ENCODE data around the gene AIP.
"Not testable (repeated sequence)": the region's sequence is repeated elsewhere in the genome, so short reads cannot be mapped to it uniquely, and the experiment has no call there.

Gene AIP

DNA sequence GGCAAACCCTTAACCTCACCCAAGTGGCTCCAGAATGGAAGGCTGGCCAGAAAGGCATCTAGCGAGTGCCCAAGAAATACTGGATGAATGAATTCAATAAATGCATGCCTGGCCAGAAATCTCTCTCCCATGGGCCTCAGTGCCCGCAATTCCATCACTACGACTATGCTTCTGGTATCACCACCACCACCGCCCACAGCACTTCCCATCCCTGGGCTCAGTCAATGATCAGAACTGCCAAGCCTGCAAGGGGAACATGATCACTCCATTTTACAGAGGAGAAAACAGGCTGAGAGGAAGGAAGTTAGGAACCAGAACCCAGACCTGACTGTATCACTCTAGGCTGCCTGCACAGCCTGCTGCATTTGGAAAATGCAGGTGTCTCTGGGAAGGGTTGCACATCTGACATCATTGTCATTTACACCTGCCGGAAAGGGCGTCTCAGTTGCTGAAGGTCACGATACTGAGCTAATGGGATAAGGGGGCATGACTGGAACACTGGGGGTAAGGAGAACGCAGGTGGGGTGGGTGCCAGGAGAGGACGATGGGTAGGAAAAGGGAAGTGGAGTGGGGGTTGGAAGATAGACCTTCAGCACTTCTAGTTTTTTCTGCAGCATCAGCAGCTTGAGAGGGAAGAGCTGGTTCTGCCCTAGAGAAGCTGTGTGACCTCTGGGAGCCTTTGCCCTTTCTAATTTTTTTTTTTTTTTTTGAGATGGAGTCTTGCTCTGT lies 33.5 kb upstream of the AIP start:
- DNase-seq, result no peak

DNA sequence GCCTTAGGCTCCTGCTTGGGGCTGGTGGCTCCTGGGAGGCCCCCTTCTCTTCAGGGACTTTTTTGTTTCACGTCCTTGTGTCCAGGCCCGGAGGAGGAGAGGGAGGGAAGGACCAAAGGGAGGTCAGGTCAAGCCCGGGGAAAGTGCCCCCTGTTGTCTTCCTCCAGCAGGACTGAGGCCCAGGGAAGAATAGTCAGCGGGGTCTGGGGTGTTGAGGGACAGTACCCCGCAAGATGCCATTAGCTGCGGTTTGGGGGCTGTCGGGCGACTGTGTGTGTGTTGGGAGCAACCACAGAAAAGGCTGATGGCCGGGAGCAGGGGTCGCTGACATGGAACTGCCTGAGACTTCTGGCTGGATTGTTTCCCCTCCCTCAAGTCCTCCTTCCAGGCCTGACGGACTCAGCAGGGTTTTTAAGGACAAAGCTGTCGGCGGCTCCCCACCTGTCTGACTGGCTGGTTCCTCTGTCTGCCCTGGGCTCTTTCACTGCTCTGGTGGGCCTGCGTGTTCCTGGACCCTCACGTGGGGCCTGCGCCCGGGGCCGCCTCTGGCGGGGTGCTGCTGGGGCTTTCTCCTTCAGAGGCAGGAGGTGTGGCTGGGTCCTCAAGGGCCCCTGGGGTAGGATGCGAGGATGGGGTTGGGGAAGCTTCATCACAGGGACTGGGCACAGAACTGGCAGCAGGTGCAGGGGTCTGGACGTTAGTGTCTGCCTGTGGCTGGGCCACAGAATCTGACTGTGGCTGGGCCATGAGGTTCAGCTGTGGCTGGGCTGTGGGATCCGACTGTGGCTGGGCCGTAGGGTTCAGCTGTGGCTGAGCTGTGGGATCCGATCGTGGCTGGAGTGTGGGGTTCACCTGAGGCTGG lies 31.8 kb upstream of the AIP start:
- DNase-seq, result no peak

DNA sequence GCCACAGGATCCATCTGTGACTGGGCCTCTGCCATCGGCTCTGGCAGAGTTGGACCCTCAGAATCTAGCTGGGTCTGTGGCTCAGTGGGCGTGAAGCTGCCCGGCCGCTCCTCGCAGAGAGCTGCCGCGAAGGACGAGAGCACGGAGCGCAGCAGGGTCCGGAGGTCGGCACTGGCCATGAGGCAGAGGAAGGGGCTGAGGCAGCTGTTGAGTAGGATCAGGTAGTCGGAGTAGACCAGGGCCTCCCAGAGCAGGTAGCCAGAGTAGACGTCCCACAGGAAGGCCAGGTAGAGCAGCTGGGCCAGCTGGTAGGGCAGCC lies 31.2 kb upstream of the AIP start:
- DNase-seq, result no peak

DNA sequence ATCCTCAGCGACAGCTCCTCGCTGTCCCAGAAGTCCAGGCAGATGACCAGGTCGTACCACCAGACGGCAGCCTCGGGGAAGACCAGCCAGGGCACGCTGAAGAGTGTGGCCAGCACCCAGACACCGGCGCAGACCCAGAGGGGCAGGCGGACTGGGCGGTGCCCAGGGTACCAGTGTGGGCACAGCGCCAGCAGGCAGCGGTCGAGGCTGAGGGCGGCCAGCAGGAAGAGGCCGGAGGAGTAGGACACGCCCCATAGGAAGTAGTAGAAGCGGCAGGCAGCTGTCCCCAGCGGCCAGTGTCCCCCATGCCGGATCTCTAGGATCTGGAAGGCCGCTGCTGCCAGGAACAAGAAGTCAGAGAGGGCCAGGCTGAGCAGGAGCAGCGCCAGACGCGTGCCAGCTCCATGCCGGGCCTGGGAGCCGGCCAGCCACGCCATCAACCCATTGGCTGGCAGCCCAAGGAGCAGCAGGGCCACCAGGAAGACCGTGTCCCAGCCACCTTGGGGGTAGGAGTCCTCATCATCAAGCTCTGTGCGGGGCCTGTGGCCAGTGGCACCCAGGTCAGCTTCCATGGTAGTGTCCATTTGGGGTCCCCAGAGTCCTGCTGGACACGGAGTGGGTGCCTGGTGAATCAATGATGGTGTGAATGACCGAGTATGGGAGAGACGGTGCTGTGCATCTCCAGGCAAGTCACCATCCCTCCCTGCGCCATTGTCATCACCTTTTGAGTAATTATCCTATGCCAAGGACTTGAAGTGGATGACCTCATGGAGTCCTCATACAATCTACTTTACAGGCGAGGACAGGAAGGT lies 30.5 kb upstream of the AIP start, which contains the start of gene GPR152:
Gene GPR152, minus strand, starts transcription at position 589 of the 812 bp plus-strand sequence. Its CDS starts 5 bp downstream, at position 584.
- no peak for DNase-seq

DNA sequence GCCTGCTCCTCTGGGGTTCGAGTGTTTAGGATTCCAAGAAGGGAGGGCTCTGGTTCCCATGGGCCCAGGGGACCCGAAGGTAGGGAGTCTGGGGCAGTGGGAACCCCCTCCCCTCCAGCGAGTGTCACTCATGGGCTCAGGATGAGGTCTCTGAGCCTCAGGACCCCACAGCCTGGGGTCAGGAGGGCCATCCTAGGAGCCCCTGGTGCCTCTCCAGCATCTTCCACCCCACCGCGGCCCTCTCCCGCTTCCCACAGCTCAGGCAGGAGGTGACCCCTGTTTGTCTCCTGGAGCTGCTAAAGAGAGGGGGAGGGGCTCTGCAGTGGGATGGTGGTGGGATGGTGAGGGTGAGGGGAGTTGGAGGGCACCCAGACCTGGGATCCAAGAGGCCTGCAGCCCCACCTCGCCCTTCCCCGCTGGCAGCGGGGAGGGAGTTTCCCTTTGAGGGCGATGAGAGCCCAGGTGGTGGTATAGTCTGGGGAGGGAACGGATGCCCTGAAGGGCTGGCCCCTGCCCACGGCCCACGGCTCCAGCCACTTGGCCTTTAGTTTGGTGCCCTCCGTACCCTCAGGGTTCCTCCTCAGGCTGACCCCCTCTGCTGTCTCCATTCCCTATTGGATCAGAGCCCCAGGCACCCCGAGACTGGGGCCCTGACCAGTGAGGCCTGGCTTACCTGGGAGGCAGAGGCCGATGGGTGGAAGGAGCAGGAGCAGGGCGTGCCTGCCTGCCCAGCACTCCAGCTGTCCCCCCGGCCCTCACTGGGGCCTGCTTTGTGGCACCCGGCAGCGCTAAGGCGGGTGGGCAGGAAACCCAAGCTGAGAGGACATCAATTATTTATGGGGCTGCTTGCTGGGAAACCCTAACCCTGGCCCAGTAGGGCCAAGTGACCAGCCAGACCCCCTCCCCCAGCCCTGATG lies 28.8 kb upstream of the AIP start:
- no peak for DNase-seq

DNA sequence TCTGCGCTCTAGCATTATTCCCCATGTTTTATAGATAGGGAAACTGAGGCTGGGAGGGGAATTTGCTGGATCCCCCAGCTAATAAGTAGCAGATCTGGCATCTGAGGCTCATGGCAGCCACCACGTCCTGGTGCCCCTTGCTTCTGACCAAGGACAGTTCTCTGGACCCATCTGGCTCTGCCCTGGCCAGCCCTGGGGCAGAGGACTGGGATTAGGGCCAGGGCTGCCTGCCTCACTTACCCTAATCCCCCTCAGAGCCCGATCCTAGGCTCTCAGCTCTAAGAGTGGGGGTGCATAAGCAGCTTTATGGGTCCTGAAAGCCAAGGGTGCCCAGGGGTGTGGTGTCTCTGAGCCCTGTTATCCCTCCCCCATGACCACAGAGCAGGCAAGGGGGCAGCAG lies 27.8 kb upstream of the AIP start, which contains the start of gene CABP4:
Gene CABP4, plus strand, starts transcription at position 301 of the 400 bp plus-strand sequence. Its CDS starts 70 bp downstream, at position 371.
- DNase-seq, result no peak

DNA sequence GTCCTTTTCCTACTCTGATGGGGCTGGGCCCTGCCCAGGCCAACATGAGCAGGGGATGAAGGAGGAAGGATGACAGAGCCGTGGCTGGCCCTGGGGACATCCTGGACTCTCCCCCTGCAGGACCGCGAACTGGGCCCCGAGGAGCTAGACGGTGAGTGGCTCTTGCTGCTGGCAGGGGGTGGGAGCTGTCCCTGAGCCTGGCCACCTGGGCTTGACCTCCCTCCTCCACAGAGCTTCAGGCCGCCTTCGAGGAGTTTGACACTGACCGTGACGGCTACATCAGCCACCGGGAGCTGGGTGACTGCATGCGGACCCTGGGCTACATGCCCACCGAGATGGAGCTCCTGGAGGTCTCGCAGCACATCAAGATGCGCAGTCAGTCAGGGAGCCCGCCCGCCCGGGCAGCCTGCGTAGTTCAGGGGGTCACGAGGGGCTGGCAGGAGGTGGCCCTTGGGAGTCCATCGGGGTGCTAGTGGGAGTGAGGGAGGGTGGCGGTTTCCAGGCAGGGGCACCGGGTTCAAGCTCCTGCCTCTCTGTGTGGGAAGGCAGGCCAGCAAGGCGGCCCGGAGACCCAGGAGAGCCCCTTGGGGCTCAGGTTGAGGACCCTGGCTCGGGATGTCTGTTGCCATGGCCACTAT lies 26.6 kb upstream of the AIP start:
- no peak for DNase-seq

DNA sequence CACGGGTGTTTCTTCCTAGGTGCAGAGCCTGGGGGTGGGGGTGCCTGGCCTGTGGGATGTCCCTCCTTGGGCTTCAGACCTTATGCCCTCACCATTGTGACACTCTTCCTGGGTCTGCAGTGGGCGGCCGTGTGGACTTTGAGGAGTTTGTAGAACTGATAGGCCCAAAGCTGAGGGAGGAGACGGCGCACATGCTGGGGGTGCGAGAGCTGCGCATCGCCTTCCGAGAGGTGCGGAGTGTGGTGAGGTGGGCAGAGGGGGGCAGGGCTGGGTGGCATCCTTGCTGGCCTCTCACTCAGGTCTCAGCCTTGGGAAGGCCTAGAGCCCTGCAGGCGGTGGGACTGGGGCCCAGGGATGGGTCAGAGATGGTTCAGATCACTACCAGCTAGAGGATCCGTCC lies 25.4 kb upstream of the AIP start:
- DNase-seq, result no peak

DNA sequence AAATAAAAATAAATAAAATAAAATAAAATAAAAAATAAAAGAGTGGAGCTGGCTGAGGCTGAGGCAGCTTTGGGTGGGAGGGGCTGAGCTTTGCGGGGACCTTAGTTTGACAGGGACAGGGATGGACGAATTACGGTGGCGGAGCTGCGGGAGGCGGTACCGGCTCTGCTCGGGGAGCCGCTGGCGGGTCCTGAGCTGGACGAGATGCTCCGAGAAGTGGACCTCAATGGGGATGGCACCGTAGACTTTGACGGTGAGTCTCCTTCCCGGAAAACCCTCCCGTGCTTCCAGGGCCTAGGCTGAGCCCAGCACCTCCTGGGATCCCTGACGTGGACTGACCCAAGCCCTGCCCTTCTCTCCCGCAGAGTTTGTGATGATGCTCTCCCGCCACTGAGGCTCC lies 24.6 kb upstream of the AIP start:
- DNase-seq, result no peak

DNA sequence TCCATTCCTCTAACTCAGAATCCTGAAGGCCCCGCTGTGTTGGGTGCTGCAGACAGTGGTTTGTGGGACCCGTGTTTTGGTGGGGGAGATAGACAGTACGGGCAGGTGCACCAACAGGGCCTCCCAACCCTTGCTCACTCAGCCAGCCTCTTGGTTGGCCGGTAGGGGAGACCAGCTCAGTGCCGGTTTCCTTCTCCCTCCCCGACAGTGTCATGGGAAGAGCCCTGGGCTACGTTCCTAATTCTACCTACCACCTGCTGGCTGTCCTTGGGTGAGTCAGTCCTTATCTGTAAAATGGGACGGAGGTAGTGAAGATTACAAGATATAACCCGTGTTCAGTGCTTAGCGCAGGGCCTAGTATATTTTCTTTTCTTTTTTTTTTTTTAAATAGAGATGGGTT lies 19.6 kb upstream of the AIP start:
- DNase-seq, result no peak

DNA sequence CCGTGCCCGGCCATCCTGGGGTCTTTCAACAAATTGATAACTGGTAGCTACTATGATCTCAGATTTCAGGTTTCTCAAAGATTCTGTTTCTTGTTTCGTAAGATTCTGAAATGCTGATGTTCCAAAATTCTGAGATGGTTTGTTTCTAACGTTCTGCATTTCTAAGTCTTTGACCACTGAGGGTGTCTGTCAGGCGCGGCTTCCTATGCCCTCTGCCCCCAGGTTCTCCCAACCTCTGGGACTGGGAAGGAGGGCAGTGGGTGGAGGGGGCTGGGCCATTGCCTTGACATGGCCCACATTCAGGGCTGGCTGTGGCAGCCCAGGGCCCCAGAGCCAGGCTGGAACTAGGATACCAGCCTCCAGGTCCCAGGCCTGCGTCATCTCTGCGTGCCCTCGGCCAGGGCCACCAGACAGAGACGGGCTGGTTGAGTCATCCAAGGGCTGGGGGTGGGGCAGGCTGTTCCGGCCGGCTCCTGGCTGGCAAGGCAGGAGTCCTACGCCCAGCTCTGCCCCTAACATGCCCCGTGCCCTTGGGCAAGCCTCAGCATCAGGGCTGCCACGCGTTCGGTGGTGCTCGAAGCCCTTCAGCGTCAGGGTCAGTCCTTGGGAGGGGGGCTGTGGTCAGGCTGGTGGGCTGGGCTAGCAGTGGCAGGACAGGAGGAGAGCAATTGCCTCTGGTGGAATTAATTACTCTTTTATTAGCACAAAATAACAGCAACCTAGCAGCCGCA lies 19.0 kb upstream of the AIP start:
- no peak for DNase-seq

DNA sequence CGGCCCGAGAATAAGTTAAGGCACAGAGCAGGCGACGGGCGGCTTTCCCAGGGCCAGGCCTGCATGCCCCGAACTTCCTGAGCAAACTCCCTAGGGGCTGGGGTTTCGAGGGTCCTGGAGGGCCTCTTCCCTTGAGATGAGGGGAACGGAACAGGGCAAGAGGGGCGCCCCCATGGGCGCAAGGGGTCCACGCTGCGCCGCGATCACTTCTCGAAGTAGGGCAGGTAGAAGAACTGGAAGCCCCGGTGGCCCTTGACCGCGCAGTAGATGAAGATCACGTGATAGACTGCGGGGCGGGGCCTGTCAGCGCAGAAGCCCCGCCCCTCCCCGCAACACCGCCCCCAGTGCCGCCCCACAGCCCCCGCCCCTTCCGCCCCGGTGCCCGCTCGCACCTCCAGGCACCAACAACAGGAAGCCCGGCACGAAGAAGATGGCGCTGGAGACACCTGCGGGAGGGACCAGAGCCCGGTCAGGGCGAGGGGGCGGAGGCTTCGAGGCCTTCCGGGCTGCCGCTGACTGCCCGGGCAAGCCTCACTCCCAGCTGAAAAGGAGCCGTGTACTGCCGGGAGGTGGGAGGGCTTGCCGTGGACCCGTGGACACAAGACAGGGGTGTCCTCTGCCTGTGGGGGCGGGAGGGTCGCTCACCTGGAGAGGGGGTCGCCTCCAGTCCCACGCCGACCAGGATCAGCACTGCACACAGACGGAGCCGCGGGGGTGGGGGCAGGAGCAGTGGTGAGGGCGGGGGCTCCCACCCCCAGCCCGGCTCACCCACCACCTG lies 18.2 kb upstream of the AIP start:
- peak; percentile 76 for DNase-seq

DNA sequence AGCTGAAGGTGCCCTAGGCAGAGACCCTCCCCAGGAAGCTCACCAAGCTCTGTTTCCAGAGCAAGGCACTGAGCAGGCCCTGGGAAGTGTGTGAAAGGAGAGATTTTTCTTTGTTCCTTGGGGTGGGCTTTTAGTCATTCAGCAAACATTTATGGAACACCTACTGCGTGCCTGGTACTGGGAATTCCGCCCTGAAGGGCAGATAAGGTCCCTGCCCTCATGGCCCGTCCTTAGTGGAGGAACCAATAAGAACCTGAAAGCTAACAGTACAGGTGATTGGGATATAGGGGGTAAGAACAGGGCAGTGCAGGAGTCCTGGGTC lies 17.7 kb upstream of the AIP start:
- DNase-seq, result no peak

DNA sequence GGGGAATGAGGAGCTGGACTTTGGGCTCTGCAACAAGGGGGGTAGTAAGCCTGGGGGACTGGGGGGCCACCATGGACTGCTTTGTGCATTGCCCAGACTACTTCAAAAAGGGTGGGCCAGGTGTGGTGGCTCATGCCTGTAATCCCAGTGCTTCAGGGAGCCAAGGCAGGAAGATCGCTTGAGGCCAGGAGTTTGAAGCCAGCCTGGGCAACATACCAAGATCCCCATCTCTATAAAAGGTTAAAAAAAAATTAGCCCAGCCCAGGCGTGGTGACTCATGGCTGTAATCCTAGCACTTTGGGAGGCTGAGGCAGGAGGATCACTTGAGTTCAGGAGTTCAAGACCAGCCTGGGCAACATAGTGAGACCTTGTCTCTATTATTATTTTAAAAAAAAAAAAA lies 17.3 kb upstream of the AIP start:
- not testable (repeated sequence) for DNase-seq

DNA sequence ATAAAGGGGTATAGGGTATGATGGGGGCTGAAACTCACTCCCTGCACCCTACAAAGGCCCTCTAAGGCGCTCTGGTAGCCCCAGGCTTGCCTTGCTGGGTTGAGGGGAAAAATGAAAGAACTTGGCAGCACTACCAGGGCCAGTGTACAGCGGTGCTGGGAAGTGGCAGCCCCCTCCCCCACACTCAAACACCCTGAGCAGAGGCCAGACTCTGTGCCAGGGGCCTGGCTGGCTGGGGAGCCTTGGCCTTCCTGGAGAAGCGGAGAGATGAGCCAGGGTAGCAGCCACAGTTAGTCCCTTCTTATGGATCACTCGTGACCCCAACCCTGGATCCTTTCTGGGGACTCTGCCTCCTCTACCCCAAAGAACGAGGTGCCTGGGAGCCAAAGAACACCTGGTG lies 16.5 kb upstream of the AIP start:
- no peak for DNase-seq

DNA sequence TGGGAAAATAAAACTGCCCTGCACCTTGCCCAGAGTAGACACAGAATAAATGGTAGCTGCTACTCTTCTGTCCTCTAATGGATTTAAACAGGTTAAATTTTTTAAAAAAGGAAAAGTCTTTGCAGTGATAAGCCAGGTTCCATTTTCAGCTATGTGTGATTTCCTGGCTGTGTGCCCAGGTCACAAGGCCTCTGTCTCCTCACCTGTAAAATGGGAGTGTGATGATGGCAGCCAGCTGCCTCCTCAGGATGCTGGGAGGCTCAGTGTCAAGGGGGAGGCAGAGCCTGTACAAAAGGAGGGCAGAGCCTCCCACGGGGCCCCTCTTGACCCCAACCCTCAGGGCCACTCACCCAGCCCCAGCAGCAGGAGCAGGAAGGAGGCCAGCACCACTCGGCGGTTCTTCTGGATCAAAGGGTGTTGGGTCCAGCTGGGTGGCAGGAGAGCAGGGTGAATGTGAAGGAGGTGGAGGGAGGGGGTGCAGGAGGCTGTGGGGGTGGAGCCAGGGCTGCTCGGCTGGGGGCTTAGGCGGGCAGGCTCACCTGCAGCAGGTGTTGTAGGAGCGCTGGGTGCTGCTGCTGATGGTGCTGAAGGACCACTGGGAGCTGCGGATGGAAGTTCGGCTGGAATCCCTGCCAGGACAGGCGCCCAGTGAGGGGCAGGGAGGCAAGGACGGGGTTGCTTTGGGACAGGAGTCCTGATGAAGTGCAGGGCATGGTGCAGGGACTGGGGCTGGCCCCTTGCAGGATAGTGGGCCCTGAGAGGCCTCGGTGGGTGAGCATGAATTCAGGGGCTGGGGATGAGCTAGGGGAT lies 15.7 kb upstream of the AIP start:
- no peak for DNase-seq

DNA sequence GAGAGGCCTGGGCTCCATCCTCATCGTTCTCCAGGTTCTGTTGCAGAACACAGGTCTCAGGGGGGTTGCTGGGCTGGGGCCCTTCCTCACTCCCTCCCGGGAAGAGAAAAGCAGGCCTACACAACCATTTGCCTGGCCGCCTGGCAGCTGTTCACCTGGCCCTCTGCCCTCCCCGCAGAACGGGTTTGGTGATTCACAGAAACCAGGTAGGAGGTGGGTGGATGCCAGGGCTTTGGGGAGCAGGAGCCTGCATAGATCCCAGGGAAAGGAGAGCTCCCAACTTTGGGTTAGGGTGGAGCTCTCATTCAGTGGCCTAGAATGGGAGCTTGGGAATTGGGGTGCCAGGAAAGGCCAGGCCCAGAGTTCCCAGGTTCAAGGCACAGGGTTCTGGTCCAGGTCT lies 14.8 kb upstream of the AIP start:
- DNase-seq, result no peak

DNA sequence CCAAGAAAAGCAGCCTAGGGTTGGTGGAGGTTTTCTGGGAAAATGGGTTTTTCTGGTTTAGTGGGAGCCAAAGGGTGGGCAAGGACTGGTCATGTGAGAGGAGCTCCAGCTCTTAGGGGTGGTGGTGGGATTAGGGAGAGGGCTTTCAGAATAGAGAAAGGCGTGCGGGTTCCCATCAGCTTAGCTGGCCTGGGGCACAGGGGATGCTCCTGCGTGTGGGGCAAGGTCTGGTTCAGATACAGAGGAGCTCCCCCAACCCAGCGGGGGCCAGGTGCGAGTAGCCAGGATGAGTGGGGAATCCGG lies 14.4 kb upstream of the AIP start:
- DNase-seq, result no peak

DNA sequence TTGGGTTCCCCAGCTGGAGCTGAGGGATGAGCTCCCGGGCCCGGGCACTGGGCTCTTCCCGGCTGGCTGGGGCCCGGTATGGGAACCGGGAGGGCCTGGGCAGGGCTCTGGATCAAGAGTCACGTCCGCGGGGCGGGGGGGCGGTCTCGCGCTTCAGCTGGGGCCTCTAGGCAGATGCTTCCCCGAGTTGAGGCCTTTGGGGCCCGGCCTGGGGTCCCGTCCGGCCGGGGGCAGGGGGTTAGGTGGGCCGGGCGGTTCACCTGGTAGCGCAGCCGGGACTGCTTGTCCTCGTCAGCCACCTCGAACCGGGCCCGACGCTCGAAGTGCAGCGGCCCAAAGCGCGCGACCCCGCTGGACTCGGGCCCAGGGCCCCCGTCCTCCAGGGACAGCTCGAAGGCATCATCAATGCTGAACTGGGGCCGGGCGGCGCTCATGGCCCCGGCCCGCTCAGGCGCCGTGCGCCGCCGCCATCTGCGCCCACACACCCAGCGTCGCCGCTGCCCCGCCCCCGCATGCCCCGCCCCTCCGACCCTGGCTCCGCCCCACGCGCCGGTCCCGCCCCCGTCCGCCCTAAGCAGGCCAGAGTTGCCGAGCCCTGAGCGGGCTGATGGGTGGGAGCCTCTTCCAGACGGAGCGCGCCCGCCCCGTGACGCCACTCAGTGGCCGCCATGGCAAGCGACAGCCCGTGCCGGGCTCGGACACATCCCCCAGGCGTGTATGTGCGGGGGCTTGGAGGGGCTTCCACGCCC lies 13.9 kb upstream of the AIP start, which contains the start of gene TMEM134:
Gene TMEM134, minus strand, starts transcription at position 493 of the 749 bp plus-strand sequence. Its CDS starts 59 bp downstream, at position 434.
- DNase-seq, result no peak

Measured in NCI-H187 treated with DMSO at 0.1 percent for 48 hours (cell line).